Measurements from ENCODE around the gene MAP3K3.

The MAP3K3 gene

DNA sequence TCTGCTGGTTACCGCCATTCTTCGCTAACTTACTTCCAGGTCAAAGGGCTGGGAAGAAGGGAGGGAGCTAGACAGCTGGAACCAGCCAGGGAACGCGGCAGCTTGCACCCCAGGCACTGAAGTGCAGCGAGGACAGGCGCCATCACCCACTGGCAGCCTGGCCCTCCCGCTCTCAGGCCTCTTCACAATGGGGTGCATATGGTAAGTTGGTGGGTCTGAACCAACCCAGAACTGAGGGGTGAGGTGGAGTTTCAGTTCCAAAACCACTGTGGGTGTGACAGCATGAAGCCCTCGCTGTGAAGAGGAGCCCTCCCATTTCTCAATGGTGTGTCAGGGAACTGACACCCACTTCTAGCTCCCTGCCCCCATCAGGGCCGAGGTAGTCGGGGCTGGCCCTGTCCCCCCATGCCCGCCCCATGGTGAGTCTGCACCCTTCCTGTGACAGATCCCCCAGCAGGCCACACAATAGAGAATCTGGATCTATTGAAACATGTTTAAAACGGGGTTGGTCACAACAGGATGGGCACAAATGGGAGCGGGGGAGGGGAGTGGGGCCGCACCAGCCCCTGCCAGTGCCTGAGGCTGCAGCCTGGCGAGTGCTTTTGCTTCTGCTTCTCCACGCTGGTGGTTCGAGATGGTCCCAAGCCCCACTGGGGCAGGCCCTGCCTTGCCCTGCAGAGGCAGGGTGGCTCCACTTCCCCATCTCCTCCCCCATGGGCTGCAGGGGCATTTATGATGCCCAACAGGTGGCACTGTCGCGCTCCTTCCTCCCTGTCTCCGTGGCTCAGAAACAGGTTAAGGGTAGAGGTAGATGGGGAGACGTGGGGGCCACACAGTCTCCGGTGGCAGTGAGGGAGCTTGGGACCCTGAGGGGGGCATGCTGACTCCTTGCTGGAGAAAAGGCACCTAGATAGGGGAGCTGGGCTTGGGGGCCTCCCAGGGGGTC, 75.4 kb downstream of the MAP3K3 start:
- TF ChIP-seq, protein P1, sequence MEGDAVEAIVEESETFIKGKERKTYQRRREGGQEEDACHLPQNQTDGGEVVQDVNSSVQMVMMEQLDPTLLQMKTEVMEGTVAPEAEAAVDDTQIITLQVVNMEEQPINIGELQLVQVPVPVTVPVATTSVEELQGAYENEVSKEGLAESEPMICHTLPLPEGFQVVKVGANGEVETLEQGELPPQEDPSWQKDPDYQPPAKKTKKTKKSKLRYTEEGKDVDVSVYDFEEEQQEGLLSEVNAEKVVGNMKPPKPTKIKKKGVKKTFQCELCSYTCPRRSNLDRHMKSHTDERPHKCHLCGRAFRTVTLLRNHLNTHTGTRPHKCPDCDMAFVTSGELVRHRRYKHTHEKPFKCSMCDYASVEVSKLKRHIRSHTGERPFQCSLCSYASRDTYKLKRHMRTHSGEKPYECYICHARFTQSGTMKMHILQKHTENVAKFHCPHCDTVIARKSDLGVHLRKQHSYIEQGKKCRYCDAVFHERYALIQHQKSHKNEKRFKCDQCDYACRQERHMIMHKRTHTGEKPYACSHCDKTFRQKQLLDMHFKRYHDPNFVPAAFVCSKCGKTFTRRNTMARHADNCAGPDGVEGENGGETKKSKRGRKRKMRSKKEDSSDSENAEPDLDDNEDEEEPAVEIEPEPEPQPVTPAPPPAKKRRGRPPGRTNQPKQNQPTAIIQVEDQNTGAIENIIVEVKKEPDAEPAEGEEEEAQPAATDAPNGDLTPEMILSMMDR (IDR thresholded peaks at IDR 0.05): peak; percentile 95
- no peaks in the 10 kb centered on the region for H3K27me3 ChIP-seq
- peaks cover 61% of the 10 kb centered on the region for H3K36me3 ChIP-seq
- H3K9me3 ChIP-seq: no peaks in the 10 kb centered on the region
- H3K4me1 ChIP-seq (ENCODE audit: control insufficient read depth in 1 of 2, insufficient read depth in 1 of 2, low read depth in 1 of 2, low read length in 1 of 2): peaks cover 33 to 42% of the 10 kb centered on the region in 2 experiments
- peak overlapping the region; percentile 100 for H3K27ac ChIP-seq
- H3K4me3 ChIP-seq (ENCODE audit: low read depth in 1 of 2, low read length in 1 of 2): peak overlapping the region; percentile 73 to 98

DNA sequence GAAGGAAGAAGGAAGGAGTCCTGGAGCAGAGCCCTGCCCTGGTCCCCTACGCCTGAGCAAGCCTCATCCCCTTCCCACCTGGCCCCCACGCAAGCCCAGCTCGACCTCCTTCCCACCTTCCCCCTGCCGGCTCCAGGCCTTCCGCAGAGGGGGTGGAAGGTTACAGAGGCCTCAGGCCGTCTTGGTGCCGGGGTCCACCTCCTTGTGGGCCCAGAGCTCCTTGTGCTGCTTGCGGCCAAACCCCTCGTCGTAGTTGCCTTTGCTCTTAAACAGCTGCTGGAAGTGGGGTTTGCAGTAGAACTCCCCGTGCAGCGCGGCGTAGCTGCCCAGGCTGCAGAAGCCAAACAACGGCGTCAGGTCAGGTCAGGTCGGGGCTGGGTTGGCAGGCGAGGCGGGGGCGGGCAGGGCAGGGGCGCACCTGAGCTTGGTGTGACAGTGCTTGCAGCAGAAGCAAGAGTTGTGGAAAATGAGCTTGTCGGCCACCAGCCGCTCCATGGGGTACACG, 76.2 kb downstream of the MAP3K3 start:
- Histone ChIP-seq H3K4me1 (ENCODE audit: control insufficient read depth in 1 of 2, insufficient read depth in 1 of 2, low read depth in 1 of 2, low read length in 1 of 2) (peaks cover 41 to 50% of the 10 kb centered on the region in 2 experiments), H3K27me3 (no peaks in the 10 kb centered on the region), H3K27ac (peak overlapping the region; percentile 100), H3K9me3 (no peaks in the 10 kb centered on the region), H3K4me3 (ENCODE audit: low read depth in 1 of 2, low read length in 1 of 2) (peak overlapping the region; percentile 73 to 98), H3K36me3 (peaks cover 58% of the 10 kb centered on the region)
- TF ChIP-seq, protein P1 (IDR thresholded peaks at IDR 0.05): no peak

DNA sequence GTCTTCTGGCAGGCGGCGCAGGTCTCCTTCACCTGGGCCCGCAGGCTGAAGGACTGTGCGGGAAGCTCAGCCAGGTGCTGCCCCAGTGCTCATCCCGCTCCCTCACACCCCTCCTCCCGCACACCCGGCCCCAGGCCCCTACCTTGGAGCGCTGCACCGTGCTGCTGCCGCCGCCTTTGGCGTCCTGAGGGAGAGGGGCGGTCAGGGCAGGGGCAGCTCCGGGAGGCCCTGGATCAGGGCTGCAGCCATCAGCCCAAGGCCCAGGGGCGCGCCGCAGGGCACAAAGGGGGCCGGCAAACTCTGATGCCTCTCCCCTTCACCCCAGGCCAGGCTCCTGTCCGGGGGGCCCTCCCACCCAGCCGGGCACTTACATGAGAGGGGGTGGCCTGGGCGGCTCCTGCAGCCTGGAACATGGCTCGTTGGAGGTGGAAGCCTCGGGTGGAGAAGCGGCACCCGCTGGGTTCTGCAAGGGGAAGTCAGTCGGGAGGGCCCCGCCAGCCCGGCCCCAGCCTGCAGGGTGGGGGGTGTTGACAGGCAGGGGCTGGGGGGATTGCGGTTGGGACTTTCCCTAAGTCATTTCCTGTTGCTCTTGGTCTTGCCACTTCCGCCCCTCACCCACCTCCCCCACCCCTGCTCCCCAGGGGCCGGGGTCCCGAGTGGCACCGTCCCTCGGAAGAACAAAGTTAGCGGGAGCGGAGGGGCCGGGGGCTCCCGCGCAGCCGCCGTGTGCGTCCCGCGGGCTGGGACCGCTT, 76.8 kb downstream of the MAP3K3 start:
- TF ChIP-seq, protein P1 (IDR thresholded peaks at IDR 0.05): no peak
- peaks cover 58% of the 10 kb centered on the region for H3K36me3 ChIP-seq
- H3K27ac ChIP-seq: peak overlapping the region; percentile 100
- peaks cover 43 to 53% of the 10 kb centered on the region in 2 experiments for H3K4me1 ChIP-seq (ENCODE audit: control insufficient read depth in 1 of 2, insufficient read depth in 1 of 2, low read depth in 1 of 2, low read length in 1 of 2)
- H3K9me3 ChIP-seq: no peaks in the 10 kb centered on the region
- no peaks in the 10 kb centered on the region for H3K27me3 ChIP-seq
- H3K4me3 ChIP-seq (ENCODE audit: low read depth in 1 of 2, low read length in 1 of 2): peak overlapping the region; percentile 73 to 98

DNA sequence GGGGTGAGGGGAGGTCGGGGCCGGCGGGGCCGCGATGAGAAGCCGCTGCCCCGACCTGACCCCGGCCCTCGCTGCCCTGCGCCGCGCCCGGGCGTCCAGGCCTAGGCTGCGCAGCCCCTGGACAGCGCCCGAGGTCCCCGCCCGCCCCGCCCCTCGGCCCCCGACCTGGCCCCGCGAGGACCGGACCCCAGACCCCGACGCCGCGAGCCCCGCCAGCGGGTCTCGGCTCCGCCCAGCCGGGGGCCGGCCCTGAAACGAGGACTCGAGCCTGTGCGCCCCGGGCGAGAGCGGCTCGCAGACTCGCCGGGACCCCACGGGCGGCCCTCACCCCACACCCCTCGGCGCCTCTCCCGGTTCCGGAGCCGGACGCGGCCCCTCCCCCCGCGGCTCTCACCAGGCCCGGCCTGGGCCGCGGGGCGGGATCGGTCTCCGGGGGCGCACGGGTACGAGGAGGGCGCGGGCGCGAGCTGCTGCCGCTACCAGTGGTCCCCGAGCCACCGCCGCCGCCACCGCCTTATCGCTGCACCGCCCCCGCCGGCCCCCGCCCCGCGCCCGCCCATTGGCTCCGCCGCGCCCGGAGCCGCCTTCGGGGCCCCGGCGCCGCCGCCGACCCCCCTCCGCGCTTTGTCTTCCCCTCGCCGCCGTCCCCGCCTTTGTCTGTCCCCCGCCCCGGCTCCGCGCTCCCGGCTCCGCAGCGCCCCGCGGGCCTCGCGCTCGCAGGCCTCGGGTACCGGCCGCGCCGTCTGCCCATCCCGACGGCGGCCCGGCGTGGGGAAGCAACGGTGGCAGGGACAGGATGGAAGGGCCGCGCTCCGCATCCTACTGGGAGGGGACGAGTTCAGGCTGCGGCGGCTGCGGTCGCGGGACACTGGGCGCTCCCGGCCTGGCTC, 77.7 kb downstream of the MAP3K3 start, which contains the start of gene LIMD2:
Gene LIMD2, minus strand, starts transcription at position 488 of the 890 bp plus-strand sequence. CDS start 827 bp downstream, outside the sequence.
- no peaks in the 10 kb centered on the region for H3K27me3 ChIP-seq
- peaks cover 59% of the 10 kb centered on the region for H3K36me3 ChIP-seq
- H3K9me3 ChIP-seq: no peaks in the 10 kb centered on the region
- peak within 1 kb of the TSS; percentile 100 for H3K27ac ChIP-seq
- H3K4me1 ChIP-seq (ENCODE audit: control insufficient read depth in 1 of 2, insufficient read depth in 1 of 2, low read depth in 1 of 2, low read length in 1 of 2): peaks cover 43 to 53% of the 10 kb centered on the region in 2 experiments
- TF ChIP-seq, protein P1 (IDR thresholded peaks at IDR 0.05): no peak
- peak within 1 kb of the TSS; percentile 73 to 98 for H3K4me3 ChIP-seq (ENCODE audit: low read depth in 1 of 2, low read length in 1 of 2)
